IPS-18c (cell line): ENCODE results near the gene SLC45A1.

Experiments used
- H3K4me3 ChIP-seq: 2 replicates; pipeline ENCODE4 v1.7.0; 2013; ENCODE audit warnings: low read depth, mild to moderate bottlenecking, low read length, moderate library complexity; ENCODE audit not compliant: insufficient read depth
- H3K9me3 ChIP-seq: one replicate; pipeline ENCODE4 v1.6.1; 2013; ENCODE audit warnings: mild to moderate bottlenecking, low read length, moderate library complexity; ENCODE audit not compliant: control insufficient read depth, insufficient read depth

The SLC45A1 gene

DNA sequence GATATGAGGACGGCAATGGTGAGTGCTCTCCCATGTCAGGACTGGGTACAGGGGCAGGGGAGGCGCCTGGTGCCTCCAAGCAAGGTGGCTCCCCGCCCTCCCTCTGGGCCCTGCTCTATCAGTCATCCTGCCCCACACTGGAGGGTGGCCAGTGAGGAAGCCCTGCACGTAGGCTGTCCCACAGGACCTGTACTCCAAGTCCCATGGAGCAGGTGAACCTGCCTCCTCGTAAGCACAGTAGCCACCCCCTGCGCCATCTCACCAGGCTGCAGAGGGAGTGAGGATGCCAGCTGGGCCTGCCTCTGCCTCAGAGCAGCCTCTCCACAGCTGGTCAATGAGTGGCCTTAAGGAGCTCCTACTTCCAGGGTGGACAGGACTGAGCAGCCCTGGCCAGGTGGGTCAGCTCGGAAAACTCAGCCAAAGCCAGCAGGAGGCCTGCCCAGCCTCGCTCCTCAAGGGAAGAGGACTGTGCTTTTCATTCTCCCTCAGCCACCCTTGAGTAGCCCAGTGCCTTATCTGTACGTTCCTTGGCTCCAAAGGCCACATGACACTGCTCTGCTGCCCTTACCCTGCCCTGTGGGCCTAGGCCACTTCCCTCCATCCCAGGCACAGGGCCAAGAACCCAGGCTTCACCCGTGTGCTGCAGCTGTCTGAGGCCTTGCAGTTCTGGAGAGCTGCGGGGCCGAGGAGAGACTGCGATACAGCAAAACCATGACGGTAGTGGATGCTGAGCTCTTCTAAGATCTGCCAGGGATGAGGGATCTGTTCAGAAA, 39.6 kb downstream of the SLC45A1 start:
- H3K9me3 ChIP-seq = no peaks in the 10 kb centered on the region
- H3K4me3 ChIP-seq = no peak overlapping the region

DNA sequence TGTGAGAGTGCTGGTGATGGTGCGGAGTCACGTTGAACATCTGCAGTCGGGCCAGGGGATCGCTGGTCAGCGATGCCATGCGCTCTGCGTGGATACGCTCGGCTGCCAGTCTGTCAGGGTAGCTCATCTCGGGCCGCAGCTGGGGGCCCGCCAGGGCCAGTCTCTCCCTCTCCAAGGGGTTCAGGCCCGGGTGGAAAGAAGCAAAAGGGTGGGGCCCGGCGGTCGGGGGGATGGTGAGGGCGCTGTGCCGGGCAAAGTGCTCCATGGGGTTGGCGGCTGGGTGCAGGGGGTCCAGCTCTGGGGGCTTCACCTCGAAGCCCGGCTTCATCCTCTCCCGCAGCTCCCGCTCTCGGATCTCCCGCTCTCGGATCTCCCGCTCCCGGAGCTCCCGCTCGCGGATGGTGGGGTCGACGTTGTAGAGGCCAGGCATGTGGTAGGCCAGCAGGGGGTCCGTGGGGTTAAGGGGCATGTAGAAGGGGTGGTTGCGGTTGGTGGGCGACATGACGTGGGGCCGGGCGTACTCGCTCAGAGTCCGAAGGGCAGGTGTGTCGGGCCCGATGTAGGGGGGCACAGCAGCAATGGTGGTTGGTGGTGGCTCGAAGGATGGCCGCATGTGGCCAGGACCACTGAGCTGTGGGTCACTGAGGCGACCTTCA, 40.5 kb downstream of the SLC45A1 start:
- Histone ChIP-seq H3K4me3 (no peak overlapping the region), H3K9me3 (no peaks in the 10 kb centered on the region)

DNA sequence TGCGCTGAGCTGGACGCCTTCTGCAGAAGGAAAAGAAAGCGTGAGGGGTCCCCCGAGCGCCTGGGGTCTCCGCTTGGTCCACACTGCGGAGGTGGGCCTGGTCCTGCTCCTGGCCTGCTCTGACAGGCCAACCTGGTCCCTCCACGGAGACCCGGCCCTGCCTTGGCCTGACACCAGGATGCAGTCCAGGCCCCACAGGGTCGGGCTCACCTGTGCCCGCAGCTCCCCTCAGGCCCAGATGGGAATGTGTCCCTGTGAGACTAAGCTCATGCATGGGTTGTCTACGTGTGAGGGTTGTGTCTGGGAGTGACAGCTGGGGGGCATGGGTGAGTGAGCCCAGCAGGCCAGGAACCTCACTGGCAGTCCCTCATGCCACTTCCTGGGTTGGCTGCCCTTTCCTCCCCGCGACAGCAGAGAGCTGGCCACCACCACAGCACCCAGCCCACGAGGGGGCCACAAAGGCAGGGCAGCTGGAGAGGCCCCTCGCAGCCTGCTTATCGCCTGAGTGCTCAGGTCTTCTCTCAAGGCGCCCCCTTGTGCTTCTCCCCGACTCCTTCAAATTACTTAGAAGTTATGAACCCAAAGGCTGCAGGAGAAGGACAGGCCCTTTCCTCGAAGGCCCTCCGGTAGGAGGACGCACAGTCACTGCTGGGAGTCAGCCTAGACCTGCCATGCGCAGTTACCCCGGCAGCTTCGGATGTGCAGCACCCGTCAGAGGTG, 41.1 kb downstream of the SLC45A1 start:
- no peak overlapping the region for H3K4me3 ChIP-seq
- H3K9me3 ChIP-seq = no peaks in the 10 kb centered on the region

DNA sequence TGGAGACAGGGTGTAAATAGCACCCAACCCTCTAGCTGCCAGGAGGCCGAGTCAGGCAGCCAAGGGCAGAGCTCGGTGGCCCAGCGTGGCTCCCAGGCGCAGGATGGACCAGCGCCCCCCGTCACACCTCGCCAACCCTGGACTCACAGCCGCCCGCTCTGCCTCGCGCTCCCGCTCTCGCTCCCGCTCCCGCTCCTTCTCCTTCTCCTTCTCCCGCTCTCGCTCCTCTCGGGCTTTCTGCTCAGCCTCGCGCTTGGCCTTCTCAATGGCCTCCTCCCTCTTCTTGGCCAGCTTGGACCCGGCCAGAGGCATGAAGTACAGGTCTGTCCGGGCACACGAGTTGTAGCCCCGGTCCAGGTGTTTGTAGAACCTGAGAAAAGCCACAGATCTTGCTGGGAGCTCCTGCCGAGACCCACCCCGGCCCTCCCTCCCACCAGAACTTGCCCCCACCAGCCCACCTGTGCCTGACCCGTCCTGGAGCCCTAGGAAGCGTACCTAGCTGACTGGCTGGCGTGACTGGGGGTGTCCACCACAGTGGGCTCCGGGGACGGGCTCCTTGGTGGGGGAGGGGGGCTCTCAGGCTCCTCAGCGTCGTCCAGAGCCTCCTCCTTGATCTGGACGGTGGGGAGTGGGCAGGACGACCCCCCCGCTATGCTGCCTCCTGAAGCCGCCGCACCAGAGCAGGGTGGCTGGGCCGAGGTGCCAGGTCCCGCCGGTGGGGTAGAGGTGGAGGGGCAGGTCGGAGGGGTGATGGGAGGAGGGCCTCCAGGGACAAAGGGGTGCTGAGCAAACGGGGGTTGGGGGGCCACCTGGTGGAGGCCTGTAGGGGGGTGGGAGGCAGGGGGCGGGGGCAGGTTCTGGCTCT, 41.9 kb downstream of the SLC45A1 start:
- Histone ChIP-seq H3K4me3 (no peak overlapping the region), H3K9me3 (no peaks in the 10 kb centered on the region)

DNA sequence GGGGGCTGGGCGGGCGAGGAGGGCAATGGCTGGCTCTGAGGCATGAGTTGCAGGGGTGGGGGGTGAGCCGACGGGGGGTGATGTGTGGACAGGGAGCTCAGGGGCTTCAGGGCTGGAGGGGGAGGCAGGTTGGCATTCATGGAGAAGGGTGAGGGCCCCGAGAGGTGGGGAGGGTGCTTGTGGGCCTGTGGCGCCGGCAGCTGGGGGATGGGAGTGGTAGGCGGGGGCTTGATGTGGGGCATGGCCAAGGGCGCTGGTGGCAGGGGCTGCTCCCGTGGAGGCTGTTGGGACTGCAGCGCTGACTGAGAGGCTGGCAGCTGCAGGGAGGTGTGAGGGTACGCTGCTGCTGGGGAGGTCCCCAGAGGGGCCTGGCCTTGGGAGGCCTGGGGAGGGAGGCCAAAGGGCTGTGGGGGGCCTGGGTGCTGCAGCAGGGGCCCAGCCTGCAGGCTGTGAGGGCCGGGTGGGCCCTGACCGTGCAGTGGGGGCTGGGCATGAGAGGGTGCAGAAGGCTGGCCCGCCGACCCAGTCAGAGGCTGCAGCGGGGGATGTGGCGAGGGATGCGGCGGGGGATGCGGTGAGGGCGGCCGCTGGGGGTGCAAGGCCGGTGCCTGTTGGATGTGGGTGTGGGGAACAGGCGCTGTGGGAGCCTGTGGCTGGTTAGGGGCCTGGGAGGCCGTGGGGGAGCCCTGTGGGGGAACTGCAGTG, 42.7 kb downstream of the SLC45A1 start:
- Histone ChIP-seq H3K4me3 (no peak overlapping the region), H3K9me3 (no peaks in the 10 kb centered on the region)

DNA sequence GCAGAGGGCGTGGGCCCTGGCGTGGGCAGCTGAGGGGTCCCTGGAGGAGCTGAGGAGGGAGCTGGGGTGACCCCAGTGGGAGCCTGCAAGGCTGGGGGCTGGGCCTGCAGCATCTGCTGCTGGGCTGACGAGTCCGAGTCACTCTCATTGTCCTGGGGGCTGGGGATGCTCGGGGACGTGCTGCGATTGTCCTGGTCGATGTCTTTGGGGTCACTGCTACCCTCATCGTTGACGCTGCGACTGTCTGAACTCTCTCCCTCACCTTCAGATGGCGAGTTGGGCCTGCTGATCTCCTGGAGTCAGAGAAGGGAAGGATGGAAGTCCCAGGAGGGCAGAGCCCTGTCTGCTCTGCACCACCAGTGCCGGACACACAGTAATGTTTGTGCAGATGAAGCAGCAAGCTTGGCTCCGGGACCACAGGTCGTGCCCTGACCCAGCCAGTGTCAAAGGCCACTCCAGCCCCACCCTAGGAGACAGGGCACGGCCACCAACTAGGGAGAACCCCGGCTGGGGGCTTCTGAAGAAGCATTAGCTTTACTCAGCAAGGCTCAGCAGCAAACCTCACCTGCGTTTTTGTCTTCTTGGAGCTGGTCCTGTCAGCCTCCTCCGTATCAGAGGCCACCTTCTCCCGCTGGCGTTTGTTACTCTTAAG, 43.4 kb downstream of the SLC45A1 start:
- Histone ChIP-seq H3K4me3 (no peak overlapping the region), H3K9me3 (no peaks in the 10 kb centered on the region)

DNA sequence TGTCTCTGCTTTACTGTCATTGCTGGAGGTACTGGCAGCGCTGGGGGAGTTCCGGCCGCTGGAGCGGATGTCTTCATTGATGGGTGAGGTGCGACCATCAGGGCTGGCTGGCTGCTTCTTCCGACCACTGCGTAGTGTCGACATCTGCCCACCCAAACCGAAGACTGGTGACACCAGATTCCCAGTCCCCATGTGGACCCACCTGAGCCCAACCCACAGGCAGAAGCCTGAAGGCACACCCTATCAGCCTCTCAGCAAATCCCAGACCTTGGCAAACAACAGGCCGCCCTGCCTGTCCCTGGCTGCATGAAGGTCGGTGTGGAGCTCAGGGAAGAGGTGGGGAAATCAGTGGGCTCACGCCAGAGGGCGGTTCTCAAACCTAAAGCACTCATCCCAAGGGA, 44.8 kb downstream of the SLC45A1 start:
- H3K9me3 ChIP-seq = no peaks in the 10 kb centered on the region
- no peak overlapping the region for H3K4me3 ChIP-seq

DNA sequence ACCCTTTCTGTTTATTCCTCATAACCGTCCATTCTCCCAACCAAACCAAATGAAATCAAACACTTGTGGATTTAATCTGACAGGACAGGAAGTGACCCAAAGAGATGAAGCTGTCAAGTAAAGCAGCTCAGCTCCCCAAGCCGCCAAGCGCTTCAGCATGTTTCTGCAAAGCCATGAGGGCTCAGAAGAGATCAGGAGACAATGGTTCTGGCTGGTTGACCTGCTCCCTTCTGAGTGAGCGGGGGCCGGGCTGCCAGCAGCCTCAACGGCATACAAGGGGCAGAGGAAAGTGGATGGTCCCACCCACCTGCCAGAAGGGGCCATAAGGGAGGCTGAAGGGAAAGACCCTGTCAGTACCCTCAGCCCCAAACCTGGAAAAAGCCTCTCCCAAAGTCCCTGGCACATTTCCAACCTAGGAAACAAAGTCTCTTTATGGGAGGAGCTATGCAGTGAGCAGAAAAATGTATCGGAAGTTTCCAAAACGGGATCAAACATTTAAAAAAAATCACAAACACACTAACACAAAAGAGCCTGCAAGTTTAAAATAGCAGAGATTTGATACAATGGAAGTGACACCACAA, 45.4 kb downstream of the SLC45A1 start:
- no peaks in the 10 kb centered on the region for H3K9me3 ChIP-seq
- no peak overlapping the region for H3K4me3 ChIP-seq

DNA sequence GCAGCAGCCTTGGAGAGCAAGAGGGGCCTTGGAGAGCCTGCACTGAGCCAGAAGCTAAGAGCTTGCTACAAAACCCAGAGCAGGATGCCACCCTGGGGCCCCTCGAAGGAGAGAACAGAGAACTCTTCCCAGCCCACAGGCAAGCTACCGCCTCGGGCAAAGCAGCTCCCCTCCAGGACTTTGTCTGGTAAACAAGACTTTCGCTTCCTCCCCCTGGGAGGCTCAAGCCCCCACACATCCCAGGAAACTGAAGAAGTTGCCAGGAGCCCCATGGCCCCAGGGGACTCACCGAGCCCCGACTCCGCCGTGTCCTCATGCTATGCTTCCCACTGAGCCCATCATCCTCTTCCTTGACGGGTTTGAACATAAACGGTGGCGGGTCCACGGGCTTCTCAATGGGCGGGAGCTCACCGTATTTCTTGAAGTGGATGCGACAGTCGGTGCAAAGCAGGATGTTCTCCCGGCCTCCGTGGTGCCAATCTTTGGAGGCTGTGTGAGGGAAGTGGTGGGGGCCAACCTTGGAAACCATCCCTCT, 45.9 kb downstream of the SLC45A1 start:
- no peaks in the 10 kb centered on the region for H3K9me3 ChIP-seq
- H3K4me3 ChIP-seq = no peak overlapping the region

DNA sequence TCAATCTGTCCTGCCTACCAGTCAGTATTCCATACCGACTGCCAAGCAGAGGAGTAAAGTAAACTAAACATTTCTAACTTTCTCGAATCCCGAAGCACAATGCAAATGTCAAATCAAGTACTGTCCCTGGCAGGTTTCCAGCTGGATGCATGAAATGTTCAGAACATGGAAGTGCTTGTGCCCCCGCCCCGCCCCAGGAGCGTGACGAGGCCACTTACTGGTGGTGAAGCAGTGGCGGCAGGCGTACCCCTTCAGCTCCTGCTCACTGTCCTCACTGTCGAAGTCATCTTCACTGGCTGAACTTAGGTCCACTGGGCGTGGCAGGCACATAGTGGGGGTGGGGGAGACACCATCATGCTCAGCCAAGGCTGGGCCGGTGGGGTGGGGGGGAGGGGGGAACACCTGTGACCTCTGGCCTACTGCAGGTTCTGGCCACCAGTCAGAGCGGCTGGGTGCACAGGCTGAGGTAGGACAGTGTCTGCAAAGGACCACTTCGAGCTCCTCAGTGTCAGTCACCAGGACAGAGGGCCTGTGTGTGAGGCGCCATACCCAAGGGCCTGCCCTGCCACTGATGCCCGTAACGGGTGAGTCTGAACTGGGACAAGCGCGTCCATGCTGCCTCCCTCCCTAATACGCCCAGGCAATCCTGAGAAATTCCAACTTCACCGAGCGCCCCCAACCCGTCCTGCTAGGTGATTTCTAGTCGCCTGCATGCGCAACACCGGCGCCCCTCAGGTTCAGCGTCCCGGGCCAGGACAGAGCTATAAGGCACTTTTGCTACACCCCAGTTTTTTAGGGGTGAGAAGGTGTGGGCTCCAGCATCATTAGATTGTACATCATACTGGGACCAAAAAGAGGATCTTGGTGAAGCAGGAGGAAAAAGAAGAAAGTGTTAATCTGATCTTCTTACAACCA, 46.9 kb downstream of the SLC45A1 start:
- Histone ChIP-seq H3K4me3 (no peak overlapping the region), H3K9me3 (no peaks in the 10 kb centered on the region)

DNA sequence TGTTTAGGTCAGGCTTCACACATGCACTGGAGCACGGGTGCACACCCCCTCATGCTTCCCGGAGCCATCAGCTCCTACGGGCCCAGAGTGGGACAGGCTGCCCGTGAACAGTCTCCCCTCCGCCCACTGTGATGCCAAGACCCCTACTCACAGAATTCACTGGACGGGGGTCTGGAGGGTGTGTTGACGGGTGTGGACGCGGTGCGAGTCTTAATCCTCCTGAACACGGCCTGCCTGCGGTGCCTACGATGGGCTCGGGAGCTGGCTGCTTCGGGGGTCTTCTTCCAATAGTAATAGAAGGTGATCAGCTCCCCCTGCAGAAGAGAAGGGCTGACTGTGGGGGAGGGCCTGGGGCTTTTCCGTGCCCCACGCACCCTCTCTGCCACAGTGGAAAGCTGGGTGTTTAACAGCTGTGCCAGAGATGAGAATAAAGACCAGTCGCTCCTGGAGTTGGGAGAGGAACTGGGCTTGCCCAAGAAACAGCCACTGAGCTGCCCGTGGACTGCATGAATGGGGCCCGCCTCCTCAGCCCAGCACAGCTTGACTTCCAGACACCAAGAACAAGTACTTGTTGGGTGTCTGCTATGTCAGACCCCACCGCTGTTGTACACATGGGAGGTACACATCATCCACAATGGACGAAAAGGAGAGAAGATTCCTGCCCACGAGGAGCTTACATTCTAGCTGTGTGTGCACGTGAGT, 47.9 kb downstream of the SLC45A1 start:
- Histone ChIP-seq H3K4me3 (no peak overlapping the region), H3K9me3 (no peaks in the 10 kb centered on the region)

DNA sequence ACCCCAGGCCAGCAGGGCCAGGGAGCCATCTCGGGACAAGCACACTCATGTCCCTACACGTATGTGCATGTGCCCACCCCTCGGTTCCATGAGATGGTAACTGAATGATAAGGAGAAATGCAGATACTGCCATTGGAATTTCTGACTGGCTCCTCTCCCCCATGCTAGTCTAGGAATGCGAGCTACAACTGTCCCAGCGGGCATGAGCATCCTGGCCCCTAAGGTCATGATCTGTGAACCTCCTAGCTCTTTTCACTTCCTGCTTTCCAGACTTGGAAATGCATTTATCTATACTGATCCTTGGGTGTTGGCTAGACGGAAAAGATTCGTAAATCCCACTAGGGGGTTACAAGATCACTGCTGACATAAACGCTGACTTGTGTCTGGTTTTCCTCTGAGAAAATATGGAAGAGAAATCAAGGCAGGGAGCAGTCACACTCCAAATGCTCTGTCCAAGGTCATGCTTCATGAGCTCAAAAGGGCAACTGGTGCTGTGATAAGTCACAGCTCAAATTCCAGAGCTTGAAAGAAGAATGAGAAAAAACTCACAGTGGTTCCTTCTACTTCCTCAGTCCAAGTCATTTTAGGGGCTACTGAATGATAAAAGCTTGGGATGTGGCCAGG, 49.8 kb downstream of the SLC45A1 start:
- H3K9me3 ChIP-seq = no peaks in the 10 kb centered on the region
- no peak overlapping the region for H3K4me3 ChIP-seq

DNA sequence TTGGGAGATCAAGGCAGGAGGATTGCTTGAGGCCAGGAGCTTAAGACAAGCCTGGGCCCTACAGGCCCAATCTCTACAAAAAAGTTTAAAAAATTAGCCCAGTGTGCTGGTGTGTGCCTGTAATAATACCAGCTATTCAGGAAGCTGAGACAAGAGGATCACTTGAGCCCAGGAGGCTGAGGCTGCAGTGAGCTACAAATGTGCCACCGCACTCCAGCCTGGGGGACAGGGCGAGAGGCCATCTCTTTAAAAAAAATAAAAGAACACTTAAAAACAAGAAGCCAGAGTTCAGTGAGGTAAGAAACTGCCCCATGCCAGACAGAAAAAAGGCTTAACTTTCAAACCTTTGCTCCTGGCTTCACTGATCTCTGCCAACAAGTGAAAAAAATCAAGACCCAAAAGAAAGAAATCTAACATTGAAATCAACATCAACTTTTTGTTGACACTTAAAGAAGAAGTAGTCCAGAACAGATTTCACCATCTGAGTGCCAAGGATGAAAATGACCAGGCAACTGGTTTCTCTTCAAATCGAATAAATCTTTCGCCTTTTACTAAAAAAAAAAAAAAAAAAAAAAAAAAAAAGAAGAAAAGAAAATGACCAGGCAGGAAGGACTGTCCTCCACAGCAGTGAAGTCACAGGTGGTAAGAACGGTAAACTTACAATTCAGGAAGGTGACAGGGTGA, 51.2 kb downstream of the SLC45A1 start:
- Histone ChIP-seq H3K9me3 (no peaks in the 10 kb centered on the region), H3K4me3 (no peak overlapping the region)
